CD4-positive, alpha-beta T cell (primary cell): ENCODE data around the gene TOLLIP. TPM values are rescaled to one million over a fixed set of nuclear protein-coding genes. Genes with fewer than 3 reads are reported as not detected.

Experiments used
- ATAC-seq: fragments of 200-7000 bp; cut with Tn5 transposase; one replicate; pipeline ENCODE4 v1.10.0; 2022; ENCODE audit warnings: mild to moderate bottlenecking; ENCODE audit not compliant: poor library complexity
- CTCF ChIA-PET: fragments of 350-600 bp; sonication (Branson Sonifier 250); formaldehyde crosslinking; loops from one replicate; lab custom pipeline; 2021; ENCODE audit warnings: antibody characterized with exemption, inconsistent platforms; lab: Charles Lee
- POLR2A ChIA-PET: fragments of 350-600 bp; sonication (Branson Sonifier 250); formaldehyde crosslinking; loops from one replicate; lab custom pipeline; 2021; ENCODE audit warnings: antibody characterized with exemption, inconsistent platforms; lab: Charles Lee
- DNase-seq, 14 experiments: peaks; one replicate each; pipeline ENCODE4 v3.0.0-alpha.2; 2013 to 2020; ENCODE audit warnings: mixed read lengths in 2 of 14
- H3K27ac ChIP-seq, 2 donors: one replicate each; pipeline versions ENCODE4 v1.5.1 to v1.7.0; 2013; ENCODE audit warnings: low read length in 2 of 2, low read depth in 1 of 2, mild to moderate bottlenecking in 1 of 2
- H3K27me3 ChIP-seq, 2 experiments: 1 replicate in 1 of 2; 2 replicates in 1 of 2; pipeline versions ENCODE4 v1.6.1 to v1.7.0; 2013; ENCODE audit warnings: low read length in 2 of 2, control low read depth in 1 of 2, mild to moderate bottlenecking in 1 of 2, moderate library complexity in 1 of 2; ENCODE audit not compliant: insufficient read depth in 2 of 2, control insufficient read depth in 1 of 2
- H3K36me3 ChIP-seq: one replicate; pipeline ENCODE4 v1.6.1; 2013; ENCODE audit warnings: low read length, control low read depth; ENCODE audit not compliant: insufficient read depth
- H3K4me1 ChIP-seq: one replicate; pipeline ENCODE4 v1.6.1; 2013; ENCODE audit warnings: low read length, control low read depth; ENCODE audit not compliant: insufficient read depth
- H3K4me3 ChIP-seq: one replicate; pipeline ENCODE4 v1.5.1; 2013; ENCODE audit warnings: mild to moderate bottlenecking, low read length, moderate library complexity
- H3K9me3 ChIP-seq, 2 experiments: 1 replicate in 1 of 2; 2 replicates in 1 of 2; pipeline versions ENCODE4 v1.6.1 to v1.7.0; 2013; ENCODE audit warnings: low read length in 2 of 2, mild to moderate bottlenecking in 2 of 2, control low read depth in 1 of 2, moderate library complexity in 1 of 2; ENCODE audit not compliant: control insufficient read depth in 1 of 2, insufficient read depth in 1 of 2
- H3K27ac Mint-ChIP-seq: one replicate; pipeline ENCODE4 v1.8.0; 2020; ENCODE audit warnings: mixed read lengths
- H3K27me3 Mint-ChIP-seq: one replicate; pipeline ENCODE4 v1.8.0; 2021; ENCODE audit warnings: mixed read lengths
- H3K36me3 Mint-ChIP-seq: one replicate; pipeline ENCODE4 v1.8.0; 2021; ENCODE audit warnings: low read depth, mixed read lengths
- H3K4me1 Mint-ChIP-seq: one replicate; pipeline ENCODE4 v1.8.0; 2021; ENCODE audit warnings: low read depth, mixed read lengths
- H3K4me3 Mint-ChIP-seq: one replicate; pipeline ENCODE4 v1.8.0; 2020; ENCODE audit warnings: mild to moderate bottlenecking, mixed read lengths
- H3K9me3 Mint-ChIP-seq: one replicate; pipeline ENCODE4 v1.8.0; 2020; ENCODE audit warnings: mixed read lengths
- intact Hi-C, 2 experiments: fragments of 100-400 bp; cut with DNase I in 1 of 2; cut with micrococcal nuclease in 1 of 2; formaldehyde crosslinking; loops; one replicate each; pipeline versions ENCODE4 v1.15.1 to v1.9.0; 2023 to 2025; cut with DNase I, micrococcal nuclease
- total RNA-seq, 174 experiments: library from RNA in 2 of 174; stranded (reverse) in 2 of 174; gene quantifications; one replicate each; pipeline ENCODE4 v1.2.3 and lab custom pipeline; 2021 to 2026
- TF ChIP-seq, protein P1 (sequence below): fragments of 200-600 bp; IDR thresholded peaks from one replicate; pipeline ENCODE4 v1.8.0; 2022; ENCODE audit warnings: antibody characterized with exemption, mild to moderate bottlenecking

The TOLLIP gene
- total RNA-seq, 2 experiments from 2014 or later = 38.9 to 41.0 TPM

- intact Hi-C loops = loop anchor here in 1 of 2 experiments (1.0 to 5.0 kb wide), 3 partner anchors 44 to 263 kb away; partner anchors contain the start of gene DUSP8
These were observed 512 bp downstream of the TOLLIP start for GRCh38 chr11:1308743-1309497.

GRCh38 chr11:1307998-1308742 is 1.3 kb downstream of the TOLLIP start:
- CTCF ChIA-PET = no interaction called here
- Histone ChIP-seq H3K27me3 (no peaks in the 10 kb centered on the region), H3K36me3 (peaks cover 8% of the 10 kb centered on the region), H3K4me3 (peak overlapping the region; percentile 77), H3K27ac (no peak overlapping the region), H3K4me1 (peaks cover 58% of the 10 kb centered on the region), H3K9me3 (no peaks in the 10 kb centered on the region)
- peak overlapping the region; percentile 87 for H3K4me3 Mint-ChIP-seq
- peaks cover 56% of the 10 kb centered on the region for H3K4me1 Mint-ChIP-seq
- H3K27me3 Mint-ChIP-seq = no peaks in the 10 kb centered on the region
- peaks cover 5% of the 10 kb centered on the region for H3K36me3 Mint-ChIP-seq
- intact Hi-C loops = loop anchor here in 1 of 2 experiments (2.0 to 5.0 kb wide), 2 partner anchors 75 to 264 kb away; partner anchors contain the start of gene DUSP8
- POLR2A ChIA-PET = interaction anchor here (1.0 to 2.2 kb wide), 3 partner anchors 75 to 267 kb away, joined by 3 to 14 read pairs (median 13); partner anchors contain the start of gene BRSK2
- H3K9me3 Mint-ChIP-seq = no peaks in the 10 kb centered on the region
- H3K27ac Mint-ChIP-seq = peak overlapping the region; percentile 84
- DNase-seq (peak in 2 of 14 experiments; percentile 32 to 37), ATAC-seq (no peak)
- TF ChIP-seq, protein P1, sequence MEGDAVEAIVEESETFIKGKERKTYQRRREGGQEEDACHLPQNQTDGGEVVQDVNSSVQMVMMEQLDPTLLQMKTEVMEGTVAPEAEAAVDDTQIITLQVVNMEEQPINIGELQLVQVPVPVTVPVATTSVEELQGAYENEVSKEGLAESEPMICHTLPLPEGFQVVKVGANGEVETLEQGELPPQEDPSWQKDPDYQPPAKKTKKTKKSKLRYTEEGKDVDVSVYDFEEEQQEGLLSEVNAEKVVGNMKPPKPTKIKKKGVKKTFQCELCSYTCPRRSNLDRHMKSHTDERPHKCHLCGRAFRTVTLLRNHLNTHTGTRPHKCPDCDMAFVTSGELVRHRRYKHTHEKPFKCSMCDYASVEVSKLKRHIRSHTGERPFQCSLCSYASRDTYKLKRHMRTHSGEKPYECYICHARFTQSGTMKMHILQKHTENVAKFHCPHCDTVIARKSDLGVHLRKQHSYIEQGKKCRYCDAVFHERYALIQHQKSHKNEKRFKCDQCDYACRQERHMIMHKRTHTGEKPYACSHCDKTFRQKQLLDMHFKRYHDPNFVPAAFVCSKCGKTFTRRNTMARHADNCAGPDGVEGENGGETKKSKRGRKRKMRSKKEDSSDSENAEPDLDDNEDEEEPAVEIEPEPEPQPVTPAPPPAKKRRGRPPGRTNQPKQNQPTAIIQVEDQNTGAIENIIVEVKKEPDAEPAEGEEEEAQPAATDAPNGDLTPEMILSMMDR = no peak

More at GRCh38 chr11:1308743-1309497, 512 bp downstream of the TOLLIP start:
- Mint-ChIP-seq H3K27me3 (no peaks in the 10 kb centered on the region), H3K9me3 (no peaks in the 10 kb centered on the region), H3K4me1 (peaks cover 54% of the 10 kb centered on the region), H3K36me3 (peaks cover 5% of the 10 kb centered on the region), H3K4me3 (peak overlapping the region; percentile 87), H3K27ac (peak overlapping the region; percentile 84)
- TF ChIP-seq, protein P1 = no peak
- H3K4me1 ChIP-seq = peaks cover 58% of the 10 kb centered on the region
- ChIA-PET POLR2A (interaction anchor here (1.0 to 2.2 kb wide), 11 partner anchors 9 to 266 kb away, joined by 3 to 21 read pairs (median 4); partner anchors contain the start of gene BRSK2), CTCF (interaction anchor here (0.6 kb wide), 1 partner anchor 8 kb away, joined by 4 read pairs; no protein-coding TSS in a partner anchor)
- H3K27me3 ChIP-seq = no peaks in the 10 kb centered on the region
- peaks cover 8% of the 10 kb centered on the region for H3K36me3 ChIP-seq
- H3K27ac ChIP-seq = peak overlapping the region; percentile 15 to 48
- peak overlapping the region; percentile 77 for H3K4me3 ChIP-seq
- ATAC-seq (peak; percentile 16), DNase-seq (peak in 1 of 14 experiments; percentile 38)
- no peaks in the 10 kb centered on the region for H3K9me3 ChIP-seq

DNA sequence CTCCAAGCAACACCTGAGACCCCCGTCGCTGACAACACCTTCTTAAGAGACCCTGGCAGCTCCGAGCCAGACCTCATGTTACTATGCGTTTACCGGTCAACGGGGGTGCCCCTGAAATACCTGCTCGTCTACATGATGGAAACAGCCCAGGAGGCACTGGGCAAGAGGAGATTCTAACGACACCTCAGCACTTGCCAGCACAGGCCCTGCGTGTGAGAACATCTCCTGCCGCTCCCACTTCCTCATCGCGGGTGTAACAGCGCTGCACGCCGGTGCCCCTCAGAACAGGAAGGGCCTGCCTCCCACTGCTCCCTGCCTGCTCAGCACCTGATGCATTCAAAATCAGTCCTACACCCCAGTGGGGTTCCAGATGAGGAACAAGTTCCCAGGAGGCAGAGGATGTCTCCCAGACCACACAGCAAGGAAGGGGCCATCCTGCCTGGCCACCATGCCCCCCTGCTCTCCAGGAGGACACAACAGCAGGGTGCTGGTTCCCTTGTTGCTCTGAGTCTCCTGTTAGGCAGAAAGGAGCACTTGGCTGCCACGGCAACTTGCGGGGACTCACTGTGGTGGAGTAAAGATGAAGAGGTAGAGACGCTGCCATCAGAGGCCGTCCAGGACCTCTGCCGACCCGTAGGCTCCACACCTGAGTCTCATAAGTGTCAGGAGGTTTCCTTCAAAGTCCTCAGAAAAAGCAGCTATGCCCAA is 2.1 kb downstream of the TOLLIP start:
- H3K27ac Mint-ChIP-seq = peak overlapping the region; percentile 84

More for the DNA sequence above, 2.1 kb downstream of the TOLLIP start:
- H3K4me1 ChIP-seq = peaks cover 63% of the 10 kb centered on the region
- TF ChIP-seq, protein P1 = no peak
- no peaks in the 10 kb centered on the region for H3K27me3 ChIP-seq
- POLR2A ChIA-PET = no interaction called here
- intact Hi-C loops = loop anchor here in 1 of 2 experiments (5.0 kb wide), 1 partner anchor 265 kb away; the partner anchor contains the start of gene DUSP8
- H3K4me3 ChIP-seq = no peak overlapping the region
- CTCF ChIA-PET = no interaction called here
- DNase-seq (peak in 3 of 14 experiments; percentile 31 to 62 (median 55)), ATAC-seq (no peak)
- H3K9me3 Mint-ChIP-seq = no peaks in the 10 kb centered on the region
- H3K4me1 Mint-ChIP-seq = peaks cover 60% of the 10 kb centered on the region
- no peaks in the 10 kb centered on the region for H3K27me3 Mint-ChIP-seq
- no peak overlapping the region for H3K27ac ChIP-seq
- H3K4me3 Mint-ChIP-seq = peak overlapping the region; percentile 87
- H3K36me3 Mint-ChIP-seq = peaks cover 5% of the 10 kb centered on the region
- H3K9me3 ChIP-seq = no peaks in the 10 kb centered on the region
- peaks cover 11% of the 10 kb centered on the region for H3K36me3 ChIP-seq
